ENCODE measurements around the gene DNAJC7. TPM values are rescaled to one million over a fixed set of nuclear protein-coding genes. Genes with fewer than 3 reads are reported as not detected.

The DNAJC7 gene, protein sequence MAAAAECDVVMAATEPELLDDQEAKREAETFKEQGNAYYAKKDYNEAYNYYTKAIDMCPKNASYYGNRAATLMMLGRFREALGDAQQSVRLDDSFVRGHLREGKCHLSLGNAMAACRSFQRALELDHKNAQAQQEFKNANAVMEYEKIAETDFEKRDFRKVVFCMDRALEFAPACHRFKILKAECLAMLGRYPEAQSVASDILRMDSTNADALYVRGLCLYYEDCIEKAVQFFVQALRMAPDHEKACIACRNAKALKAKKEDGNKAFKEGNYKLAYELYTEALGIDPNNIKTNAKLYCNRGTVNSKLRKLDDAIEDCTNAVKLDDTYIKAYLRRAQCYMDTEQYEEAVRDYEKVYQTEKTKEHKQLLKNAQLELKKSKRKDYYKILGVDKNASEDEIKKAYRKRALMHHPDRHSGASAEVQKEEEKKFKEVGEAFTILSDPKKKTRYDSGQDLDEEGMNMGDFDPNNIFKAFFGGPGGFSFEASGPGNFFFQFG
- 76.6 TPM for total RNA-seq
- long read RNA-seq, transcript DNAJC7-203 (14 exons, 2,022 nt): major isoform, 65 of 101 reads
- long read RNA-seq, partial matches to known transcripts: 18 of 101 reads
- long read RNA-seq, other reads (novel, unspliced or antisense): 18 of 101 reads

DNA sequence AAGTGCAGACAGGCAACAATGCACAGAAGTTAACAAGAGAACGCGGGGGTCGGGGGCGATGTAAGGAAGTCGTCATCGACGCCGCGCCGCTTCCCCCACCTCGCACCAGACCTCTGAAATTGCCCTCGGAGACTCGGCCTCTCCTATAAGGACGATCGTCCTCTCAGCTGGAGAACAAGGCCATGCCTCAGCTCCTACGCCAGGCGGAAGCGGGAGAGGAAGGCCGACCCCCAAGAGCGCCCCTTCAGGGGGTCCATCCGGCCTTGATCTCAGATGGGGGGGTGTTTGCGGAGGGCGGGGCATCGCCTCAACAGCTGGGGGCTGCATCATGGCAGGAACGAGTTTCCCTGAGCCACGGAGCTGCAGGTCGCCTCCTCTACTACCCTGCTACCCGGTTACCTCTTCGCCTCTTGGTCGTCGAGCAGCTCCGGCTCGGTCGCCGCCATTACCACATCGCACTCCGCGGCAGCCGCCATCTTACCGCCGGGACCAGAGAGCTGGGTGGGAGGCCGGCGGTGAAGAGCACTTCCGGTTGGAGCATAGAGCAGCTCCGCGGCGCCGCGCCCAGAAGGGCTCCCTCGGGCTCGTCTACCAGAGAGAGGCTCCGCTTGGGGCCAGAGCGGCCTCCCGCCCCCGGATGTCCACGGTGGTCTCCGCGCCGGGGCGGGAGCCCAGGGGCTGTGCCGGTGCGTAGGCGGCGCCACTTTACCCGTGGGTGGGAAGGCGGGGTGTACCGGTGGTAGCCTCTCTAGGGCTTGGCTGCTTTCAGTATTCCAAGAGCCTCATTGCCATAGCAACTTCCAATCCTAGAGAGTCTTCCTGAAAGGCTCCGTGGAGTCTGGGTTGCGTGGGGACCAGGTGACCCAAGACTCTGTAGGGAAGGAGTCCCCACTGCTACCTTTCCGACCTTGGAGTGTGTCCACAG is at the start of gene DNAJC7:
Gene DNAJC7 (minus strand): TSS at position 499 of the 925 bp plus-strand sequence. CDS start 23 bp downstream, at position 476.
- ATAC-seq: peak; percentile 95
- intact Hi-C loops (cut with micrococcal nuclease): no loop called here
- DNase-seq: peak; percentile 96

DNA sequence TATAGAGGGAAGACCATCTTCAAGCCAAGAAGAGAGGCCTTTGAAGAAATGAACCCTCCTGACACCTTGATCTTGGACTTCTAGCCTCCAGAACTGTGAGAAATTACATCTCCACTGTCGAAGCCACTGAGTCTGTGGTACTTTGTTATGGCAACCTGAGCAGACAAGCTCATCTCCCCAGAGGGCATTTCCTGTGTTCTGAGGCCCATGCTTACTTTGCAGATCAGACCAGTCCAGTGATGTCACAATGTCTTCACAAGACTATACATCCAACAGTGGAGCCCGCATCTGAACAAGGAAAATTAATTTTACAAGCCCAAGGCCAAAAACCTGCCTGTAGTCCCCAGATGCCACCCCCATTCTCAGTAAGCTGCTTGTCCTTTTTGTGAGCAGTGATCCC is 48.0 kb upstream of the DNAJC7 start:
- ATAC-seq (no peak), DNase-seq (no peak)
- intact Hi-C loops (cut with micrococcal nuclease): no loop called here

DNA sequence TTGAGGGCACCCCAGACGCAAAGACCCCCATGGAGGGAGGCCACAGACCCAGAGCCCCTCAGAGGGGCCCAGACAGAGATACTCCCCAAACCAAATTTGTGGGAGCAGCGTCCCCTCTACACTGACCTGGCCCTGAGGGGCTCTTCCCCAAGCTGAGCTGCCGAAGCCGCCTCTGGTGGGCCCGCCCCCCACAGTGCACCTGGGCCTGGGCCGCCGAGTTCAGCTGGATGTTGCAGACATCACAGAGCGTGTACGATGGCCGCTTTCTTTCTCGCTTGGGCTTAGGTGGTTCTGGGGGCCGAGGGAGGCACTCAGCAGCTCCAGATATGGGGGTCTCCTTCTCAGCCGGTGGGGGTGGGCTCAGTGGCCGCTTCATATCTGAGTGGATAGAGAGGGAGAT is 45.4 kb upstream of the DNAJC7 start:
- DNase-seq (no peak), ATAC-seq (no peak)
- intact Hi-C loops (cut with micrococcal nuclease): no loop called here

DNA sequence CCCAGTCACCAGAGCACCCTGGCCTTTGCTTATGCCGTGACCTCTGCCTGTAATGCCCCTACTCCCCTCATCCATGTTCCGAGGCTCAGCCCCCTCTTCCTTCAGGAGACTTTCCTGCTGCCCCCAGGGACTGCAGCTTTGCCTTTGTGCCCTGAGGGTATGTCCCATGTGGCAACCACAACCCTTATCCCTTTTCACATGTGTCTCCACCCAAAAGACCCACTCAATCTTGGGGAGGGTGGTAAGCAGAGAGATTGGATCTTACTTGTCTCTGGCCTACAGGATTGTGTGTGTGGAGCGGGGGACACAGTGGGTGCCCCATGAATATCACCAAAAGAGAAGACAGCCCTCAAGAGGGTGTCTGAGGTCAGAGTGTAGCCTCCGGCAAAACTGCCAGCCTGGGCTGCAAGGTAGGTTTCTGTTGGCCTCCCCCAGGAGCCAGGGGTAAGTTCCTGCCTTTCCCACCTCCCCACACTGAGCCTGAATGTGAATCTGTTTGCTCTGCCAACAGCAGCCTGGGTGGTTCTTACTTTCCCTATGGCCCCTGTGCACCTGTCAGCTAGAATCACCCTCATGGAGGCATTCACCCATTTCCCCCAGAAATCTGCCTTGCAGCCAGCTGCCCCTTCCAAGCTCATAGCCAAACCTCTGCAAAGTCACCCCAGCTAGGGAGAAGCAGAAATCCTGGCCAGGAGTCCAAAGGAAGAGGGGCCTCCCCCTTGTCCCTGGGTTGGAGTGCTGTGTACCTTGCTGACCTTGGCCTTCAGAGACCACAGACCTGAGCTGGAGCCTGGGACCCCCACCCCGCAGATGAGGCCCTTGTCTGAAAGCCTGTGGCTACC is 44.6 kb upstream of the DNAJC7 start:
- ATAC-seq: no peak

DNA sequence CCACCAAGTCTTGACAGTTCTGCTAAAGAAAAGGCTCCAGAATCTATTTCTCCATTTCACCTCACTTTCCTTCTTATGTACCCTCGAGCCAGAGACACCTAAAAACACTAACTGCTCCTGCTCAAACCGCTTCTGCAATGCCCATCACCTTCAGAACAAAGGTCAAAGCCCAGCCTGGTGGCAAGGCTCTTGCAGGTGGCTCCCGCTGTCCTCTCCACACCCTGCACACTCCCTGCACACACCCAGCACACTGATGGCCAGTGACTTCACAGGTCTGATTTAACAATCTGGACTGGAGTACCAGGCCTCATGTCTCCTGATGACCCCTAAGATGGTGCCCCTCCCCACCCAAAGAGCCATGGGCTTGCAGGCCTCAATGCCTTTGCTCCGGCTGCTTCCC is 43.0 kb upstream of the DNAJC7 start:
- DNase-seq (no peak), ATAC-seq (no peak)
- intact Hi-C loops (cut with micrococcal nuclease): no loop called here

More for the DNA sequence above, 44.6 kb upstream of the DNAJC7 start:
- intact Hi-C loops (cut with micrococcal nuclease): no loop called here
- DNase-seq: no peak

DNA sequence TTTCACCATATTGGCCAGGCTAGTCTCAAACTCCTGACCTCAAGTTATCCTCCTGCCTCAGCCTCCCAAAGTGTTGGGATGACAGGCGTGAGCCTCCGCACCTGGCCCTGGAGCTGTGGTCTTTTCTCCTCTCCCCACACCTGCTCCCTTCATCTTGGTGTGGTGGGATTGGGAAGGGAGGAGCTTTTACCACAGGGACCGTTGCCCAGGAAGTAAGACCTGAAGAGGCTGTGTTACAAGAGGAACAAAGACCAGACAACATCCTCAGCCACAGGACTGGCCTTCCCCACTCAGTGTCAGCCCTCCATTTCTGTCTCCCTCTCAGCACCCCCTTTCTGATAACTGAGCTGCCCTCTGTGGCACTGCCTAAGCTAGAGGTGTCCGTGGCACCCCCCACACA is 42.6 kb upstream of the DNAJC7 start:
- ATAC-seq (no peak), DNase-seq (no peak)
- intact Hi-C loops (cut with micrococcal nuclease): no loop called here

DNA sequence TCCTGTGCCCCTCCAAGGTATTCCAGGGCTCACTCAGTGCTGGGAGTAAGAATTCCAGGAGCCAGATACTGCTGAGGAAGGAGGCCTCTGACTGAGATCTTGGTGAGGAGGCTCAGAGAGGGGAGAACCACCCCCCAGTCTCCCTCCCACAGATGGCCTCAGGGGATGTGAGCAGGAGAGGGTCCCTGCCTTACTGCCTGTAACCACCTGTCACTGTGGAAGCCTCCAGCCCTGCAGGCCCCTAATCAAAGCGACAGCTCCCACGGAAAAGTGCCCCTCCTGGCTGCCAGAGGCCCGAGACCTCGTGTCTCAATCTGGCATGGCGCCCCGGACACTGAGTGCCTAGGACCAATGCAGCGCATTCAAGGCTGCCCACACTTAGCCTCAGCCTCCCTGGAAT is 40.8 kb upstream of the DNAJC7 start:
- DNase-seq (no peak), ATAC-seq (no peak)
- intact Hi-C loops (cut with micrococcal nuclease): no loop called here

DNA sequence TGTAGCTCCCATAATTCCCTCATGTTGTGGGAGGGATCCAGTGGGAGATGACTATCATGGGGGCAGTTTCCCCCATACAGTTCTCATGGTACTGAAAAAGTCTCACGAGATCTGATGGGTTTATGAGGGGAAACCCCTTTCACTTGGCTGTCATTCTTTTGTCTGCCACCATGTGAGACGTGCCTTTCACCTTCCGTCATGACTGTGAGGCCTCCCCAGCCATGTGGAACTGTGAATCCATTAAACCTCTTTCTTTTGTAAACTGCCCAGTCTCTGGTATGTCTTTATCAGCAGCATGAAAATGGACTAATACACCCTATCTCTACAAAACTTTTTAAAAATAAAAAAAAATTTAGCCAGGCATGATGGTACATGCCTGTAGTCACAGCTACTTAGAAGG is 39.4 kb upstream of the DNAJC7 start:
- intact Hi-C loops (cut with micrococcal nuclease): no loop called here
- ATAC-seq: no peak
- no peak for DNase-seq

DNA sequence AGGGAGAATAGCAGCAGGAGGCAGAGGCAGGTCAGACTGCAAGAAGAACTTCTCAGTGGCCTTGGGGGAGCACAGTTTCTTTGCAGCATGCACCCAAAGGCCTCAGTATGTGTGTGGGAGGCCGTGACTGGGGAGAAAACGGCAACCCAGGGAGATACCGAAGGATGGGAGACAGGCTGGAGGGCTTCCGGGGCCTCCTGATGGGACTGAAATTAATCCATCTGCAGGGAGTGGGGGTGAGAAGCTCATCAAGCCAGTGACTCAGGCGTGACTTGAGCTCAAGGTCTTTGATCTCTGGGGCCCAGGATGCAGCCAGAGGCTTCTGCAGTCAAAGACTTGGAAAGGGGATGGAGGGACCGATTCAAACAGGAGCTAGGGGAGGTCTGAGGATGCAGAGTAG is 38.3 kb upstream of the DNAJC7 start:
- DNase-seq: no peak
- no peak for ATAC-seq
- intact Hi-C loops (cut with micrococcal nuclease): no loop called here

DNA sequence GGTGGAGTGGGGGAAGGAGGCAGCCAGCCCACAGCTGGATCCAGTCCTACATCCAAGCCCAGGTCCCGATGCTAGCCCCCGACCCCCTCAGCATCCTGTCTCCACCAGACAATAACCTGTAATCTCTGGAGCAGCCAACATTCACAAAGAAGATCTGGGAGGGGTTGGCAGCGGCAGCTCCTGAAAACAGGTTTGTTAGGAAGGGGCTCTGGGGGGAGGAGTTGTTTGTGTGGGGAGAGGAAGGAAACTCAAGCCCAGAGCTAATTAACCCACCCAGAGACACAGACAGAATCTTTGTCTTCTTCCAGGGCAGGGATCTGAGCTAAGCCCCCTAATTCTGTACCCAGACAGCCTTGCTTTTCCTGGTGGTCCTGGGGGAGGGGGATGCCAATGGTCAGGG is 37.8 kb upstream of the DNAJC7 start:
- ATAC-seq: no peak
- intact Hi-C loops (cut with micrococcal nuclease): no loop called here

DNA sequence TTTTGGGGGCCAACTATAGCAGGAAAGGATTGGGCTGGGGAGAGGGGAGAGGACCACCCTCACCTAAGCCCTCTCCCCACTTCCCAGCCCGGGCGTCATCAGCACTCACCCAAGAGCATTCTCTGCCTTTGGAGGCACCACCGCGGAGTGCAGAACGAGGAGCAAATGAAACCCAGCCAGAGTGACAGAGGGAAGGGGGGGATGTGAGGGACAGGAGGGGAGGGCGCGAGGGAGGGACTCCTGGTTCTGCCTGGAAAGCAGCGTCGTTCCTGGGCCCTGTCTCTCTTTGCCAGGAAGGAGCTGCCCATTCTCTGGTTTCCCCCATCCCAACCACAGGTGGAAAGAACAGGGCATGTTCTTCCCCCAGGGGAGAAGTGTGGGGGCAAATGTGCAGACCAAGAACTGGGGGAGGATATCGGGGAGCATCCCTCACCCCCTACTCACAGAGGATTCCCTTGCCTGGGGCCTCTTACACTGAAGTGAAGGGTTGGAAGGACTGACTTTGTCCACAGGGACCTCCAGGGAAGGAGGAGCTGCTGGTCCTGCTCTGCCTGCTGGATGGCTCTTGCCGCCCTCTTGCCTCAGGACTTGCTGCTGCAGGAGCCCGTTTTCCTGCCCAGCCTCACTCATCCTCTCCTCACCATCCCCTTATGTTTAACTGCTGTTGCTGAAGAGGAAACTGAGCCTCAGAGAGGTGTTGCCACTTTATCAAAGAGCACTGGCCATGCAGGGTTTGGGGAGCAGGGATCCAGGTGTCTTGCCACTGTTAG is 36.7 kb upstream of the DNAJC7 start:
- no peak for ATAC-seq
- intact Hi-C loops (cut with micrococcal nuclease): no loop called here
- no peak for DNase-seq

More for the DNA sequence above, 37.8 kb upstream of the DNAJC7 start:
- no peak for DNase-seq

DNA sequence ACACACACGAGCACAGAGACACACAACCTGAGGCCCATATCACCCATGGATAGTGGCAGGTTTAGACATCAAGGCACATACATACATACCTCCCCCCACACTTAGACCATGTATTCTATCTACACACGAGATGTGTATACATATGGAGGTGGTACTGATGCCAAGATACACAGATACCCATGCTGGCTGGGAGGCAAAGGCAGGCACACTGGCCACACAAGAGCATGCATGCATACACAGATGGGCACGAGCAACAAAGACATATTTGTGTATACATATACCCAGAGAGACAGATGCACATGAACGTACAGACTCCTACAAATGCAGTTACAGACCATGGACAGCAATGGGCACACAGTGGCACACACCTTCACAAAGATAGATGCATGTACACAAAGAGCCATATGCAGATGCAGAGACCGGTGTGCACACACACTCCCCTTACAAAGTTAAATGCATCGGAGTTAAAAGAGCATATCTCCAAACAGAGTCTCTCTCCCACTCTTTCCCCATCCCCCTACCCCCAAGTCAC is 35.2 kb upstream of the DNAJC7 start:
- intact Hi-C loops (cut with micrococcal nuclease): no loop called here
- ATAC-seq: no peak
- no peak for DNase-seq

DNA sequence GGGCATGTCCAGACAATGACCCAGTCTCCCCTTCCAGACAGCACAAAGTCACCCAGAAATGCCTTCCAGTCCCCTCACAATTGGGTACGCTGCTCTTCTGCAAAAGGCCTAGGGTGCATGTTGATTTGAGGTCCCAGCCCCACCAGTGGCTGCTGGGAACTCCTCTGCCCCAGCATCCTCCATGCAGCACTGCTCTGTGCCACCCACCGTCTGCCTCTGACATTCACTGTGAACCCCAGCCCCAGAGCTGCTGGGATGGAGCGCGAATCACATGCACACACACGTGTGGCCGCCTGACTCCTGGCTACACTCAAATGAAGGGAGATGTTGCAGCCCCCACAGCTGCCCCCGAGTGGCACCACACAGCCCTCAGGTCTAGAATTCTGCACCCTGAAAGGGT is 34.4 kb upstream of the DNAJC7 start:
- intact Hi-C loops (cut with micrococcal nuclease): no loop called here
- ATAC-seq: no peak
- DNase-seq: no peak

DNA sequence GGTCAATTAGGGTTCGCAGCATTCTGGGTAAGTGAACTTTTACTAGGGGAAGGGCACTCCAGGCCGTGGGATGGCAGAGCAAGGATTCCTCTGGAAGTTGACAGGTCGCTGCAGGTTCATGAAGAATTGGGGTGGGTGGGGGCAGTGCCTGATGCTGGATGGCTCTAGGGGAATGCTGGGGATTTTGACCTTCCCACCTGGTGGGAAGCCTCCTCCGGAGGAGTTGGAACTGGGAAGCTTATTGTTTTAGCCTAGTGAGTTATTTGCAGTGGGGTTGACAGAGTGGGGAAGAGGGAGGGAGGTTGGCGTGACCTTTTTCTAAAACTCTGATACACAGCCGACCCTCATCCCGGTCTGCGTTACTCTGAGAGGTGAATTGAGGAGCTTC is 33.8 kb upstream of the DNAJC7 start:
- DNase-seq (no peak), ATAC-seq (no peak)
- intact Hi-C loops (cut with micrococcal nuclease): no loop called here

DNA sequence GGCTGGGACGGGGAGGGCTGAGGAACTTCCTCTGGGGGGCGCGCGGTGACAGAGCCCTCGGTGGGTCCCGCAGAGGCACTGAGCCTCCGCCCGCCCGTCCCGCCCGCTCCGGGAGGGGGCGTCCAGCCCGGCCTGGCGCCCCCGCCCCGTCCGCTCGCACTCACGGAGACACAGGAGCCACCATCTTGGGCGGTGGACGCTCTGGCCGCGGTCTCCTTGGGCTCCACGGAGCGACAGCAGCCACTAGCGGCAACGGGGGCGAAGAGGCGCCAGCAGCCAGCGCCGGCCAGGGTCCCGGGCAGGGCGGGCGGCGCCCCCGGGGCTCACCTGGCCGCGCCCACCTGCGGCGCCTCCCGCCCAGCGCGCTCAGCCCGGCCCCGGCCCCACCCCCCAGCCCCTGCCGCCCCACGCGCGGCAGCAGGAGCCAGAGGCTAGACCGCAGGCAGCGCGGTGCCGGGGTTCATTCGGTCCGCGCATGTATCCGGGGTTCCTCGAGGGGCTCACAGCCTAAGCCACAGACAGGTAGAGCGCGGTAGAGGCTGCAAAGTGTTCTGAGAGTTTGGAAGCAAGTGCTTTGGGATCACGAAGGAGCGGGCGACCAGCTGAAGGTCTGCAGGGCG is 33.3 kb upstream of the DNAJC7 start, which contains the start of gene C17orf113:
Gene C17orf113 (minus strand): TSS at position 209 of the 620 bp plus-strand sequence. CDS start 7,225 bp downstream, outside the sequence.
- intact Hi-C loops (cut with micrococcal nuclease): no loop called here
- peak; percentile 85 for ATAC-seq
- peak; percentile 78 for DNase-seq

DNA sequence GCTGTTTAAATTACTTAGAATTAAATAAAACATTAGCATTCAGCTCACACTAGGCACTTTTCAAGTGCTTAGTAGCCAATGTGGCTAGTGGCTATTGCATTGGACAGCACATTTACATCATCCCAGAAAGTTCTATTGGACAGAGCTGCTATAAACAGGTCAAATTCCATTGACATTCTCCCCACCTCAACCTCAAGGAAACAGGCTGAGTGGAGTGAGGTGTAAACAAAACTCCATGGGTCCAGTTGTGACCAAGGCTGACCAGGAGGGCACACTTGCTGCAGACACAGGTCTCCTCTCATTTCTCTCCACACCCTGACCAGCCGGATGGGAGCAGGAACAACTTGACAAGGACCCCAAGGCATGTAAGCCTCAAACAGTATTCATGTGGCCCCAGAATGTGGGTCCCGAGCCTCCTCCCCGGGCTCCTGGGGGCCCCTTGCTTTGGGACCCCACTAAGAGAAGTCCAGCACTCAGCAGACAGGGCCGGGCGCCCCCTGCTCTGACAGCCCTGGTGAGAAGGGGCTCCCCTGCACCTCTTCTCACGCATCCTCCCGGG is 32.7 kb upstream of the DNAJC7 start:
- DNase-seq (no peak), ATAC-seq (no peak)
- intact Hi-C loops (cut with micrococcal nuclease): no loop called here

DNA sequence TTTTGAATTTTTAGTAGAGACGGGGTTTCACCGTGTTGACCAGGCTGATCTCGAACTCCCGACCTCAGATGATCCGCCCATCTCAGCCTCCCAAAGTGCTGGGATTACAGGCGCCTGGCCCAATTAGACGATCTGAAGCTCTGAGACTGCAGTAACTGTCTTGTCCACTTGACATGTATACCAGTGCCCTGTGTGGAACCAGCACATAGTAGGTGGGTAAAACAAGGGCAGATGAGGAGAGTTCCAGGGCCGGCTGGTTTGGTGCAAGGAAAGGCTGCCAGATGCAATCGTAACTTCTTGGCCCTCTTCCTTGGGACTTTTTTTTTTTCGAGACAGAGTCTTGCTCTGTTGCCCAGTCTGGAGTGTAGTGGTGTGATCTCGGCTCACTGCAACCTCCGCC is 30.1 kb upstream of the DNAJC7 start:
- ATAC-seq (no peak), DNase-seq (no peak)
- intact Hi-C loops (cut with micrococcal nuclease): no loop called here

Data from left ventricle myocardium superior (tissue), 1 donor.